Nephron (organoid): ENCODE measurements around the gene MRPL16.

Experiments used
- H3K27ac Mint-ChIP-seq, 3 experiments: 2 replicates each; pipeline ENCODE4 v1.8.0; 2020; ENCODE audit warnings: mixed read lengths in 3 of 3, mild to moderate bottlenecking in 2 of 3, moderate library complexity in 1 of 3
- H3K27me3 Mint-ChIP-seq: 2 replicates; pipeline ENCODE4 v1.8.0; 2021; ENCODE audit warnings: low read depth, mild to moderate bottlenecking, moderate library complexity, mixed read lengths
- H3K36me3 Mint-ChIP-seq: 2 replicates; pipeline ENCODE4 v1.8.0; 2020; ENCODE audit warnings: low read depth, mixed read lengths
- H3K4me1 Mint-ChIP-seq: 2 replicates; pipeline ENCODE4 v1.8.0; 2020; ENCODE audit warnings: mixed read lengths
- H3K4me3 Mint-ChIP-seq, 3 experiments: 2 replicates each; pipeline ENCODE4 v1.8.0; 2020; ENCODE audit warnings: mild to moderate bottlenecking in 3 of 3, mixed read lengths in 3 of 3, moderate library complexity in 2 of 3
- H3K9me3 Mint-ChIP-seq: 2 replicates; pipeline ENCODE4 v1.8.0; 2020; ENCODE audit warnings: mixed read lengths
- TF ChIP-seq, protein P1 (sequence below), 3 experiments: fragments of 200-600 bp; sonication (generic); IDR thresholded peaks; one replicate each; pipeline ENCODE4 v1.5.0; 2021; ENCODE audit warnings: antibody characterized with exemption in 3 of 3; ENCODE audit not compliant: unreplicated experiment in 3 of 3

The MRPL16 gene

GRCh38 chr11:59815754-59816153 is 5.2 kb upstream of the MRPL16 start:
- TF ChIP-seq, protein P1, sequence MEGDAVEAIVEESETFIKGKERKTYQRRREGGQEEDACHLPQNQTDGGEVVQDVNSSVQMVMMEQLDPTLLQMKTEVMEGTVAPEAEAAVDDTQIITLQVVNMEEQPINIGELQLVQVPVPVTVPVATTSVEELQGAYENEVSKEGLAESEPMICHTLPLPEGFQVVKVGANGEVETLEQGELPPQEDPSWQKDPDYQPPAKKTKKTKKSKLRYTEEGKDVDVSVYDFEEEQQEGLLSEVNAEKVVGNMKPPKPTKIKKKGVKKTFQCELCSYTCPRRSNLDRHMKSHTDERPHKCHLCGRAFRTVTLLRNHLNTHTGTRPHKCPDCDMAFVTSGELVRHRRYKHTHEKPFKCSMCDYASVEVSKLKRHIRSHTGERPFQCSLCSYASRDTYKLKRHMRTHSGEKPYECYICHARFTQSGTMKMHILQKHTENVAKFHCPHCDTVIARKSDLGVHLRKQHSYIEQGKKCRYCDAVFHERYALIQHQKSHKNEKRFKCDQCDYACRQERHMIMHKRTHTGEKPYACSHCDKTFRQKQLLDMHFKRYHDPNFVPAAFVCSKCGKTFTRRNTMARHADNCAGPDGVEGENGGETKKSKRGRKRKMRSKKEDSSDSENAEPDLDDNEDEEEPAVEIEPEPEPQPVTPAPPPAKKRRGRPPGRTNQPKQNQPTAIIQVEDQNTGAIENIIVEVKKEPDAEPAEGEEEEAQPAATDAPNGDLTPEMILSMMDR (IDR thresholded peaks at IDR 0.05; ENCODE audit: unreplicated experiment in 3 of 3): no peak
- peaks cover 6% of the 10 kb centered on the region for H3K4me1 Mint-ChIP-seq
- no peak overlapping the region for H3K27ac Mint-ChIP-seq
- no peak overlapping the region for H3K4me3 Mint-ChIP-seq
- peaks cover 11% of the 10 kb centered on the region for H3K27me3 Mint-ChIP-seq
- H3K36me3 Mint-ChIP-seq: no peaks in the 10 kb centered on the region
- H3K9me3 Mint-ChIP-seq: no peaks in the 10 kb centered on the region

- TF ChIP-seq, protein P1 (IDR thresholded peaks at IDR 0.05; ENCODE audit: unreplicated experiment in 3 of 3): no peak
- Mint-ChIP-seq H3K27ac (no peak overlapping the region), H3K36me3 (no peaks in the 10 kb centered on the region), H3K9me3 (no peaks in the 10 kb centered on the region), H3K4me3 (no peak overlapping the region), H3K4me1 (peaks cover 8% of the 10 kb centered on the region), H3K27me3 (peaks cover 11% of the 10 kb centered on the region)
Observed at GRCh38 chr11:59814021-59814420, 3.4 kb upstream of the MRPL16 start.

DNA sequence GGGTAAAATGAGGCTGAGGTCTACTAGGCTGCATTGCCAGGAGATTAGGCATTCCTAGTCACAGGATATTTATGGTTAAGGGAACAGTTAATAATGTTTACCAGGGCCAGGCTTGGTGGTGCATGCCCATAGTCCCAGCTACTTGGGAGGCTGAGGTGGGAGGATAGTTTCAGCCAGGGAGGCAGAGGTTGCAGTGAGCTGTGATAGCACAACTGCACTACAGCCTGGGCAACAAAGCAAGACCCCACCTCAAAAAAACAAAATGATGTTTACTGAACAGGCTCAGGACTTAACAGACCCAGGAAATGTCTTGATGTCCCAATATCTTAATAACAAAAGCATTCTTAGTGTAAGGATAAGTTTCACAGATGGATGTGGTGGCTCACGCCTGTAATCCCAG is 2.8 kb upstream of the MRPL16 start:
- H3K4me3 Mint-ChIP-seq: no peak overlapping the region
- TF ChIP-seq, protein P1 (IDR thresholded peaks at IDR 0.05; ENCODE audit: unreplicated experiment in 3 of 3): no peak
- no peak overlapping the region for H3K27ac Mint-ChIP-seq
- no peaks in the 10 kb centered on the region for H3K9me3 Mint-ChIP-seq
- H3K27me3 Mint-ChIP-seq: peaks cover 11% of the 10 kb centered on the region
- peaks cover 8% of the 10 kb centered on the region for H3K4me1 Mint-ChIP-seq
- H3K36me3 Mint-ChIP-seq: peaks cover 4% of the 10 kb centered on the region

GRCh38 chr11:59812220-59812619 is 1.6 kb upstream of the MRPL16 start:
- Mint-ChIP-seq H3K4me1 (peaks cover 8% of the 10 kb centered on the region), H3K9me3 (no peaks in the 10 kb centered on the region), H3K27me3 (peaks cover 9% of the 10 kb centered on the region), H3K36me3 (peaks cover 8% of the 10 kb centered on the region), H3K27ac (no peak overlapping the region), H3K4me3 (peak overlapping the region; percentile 31 to 59 (median 32))
- TF ChIP-seq, protein P1 (IDR thresholded peaks at IDR 0.05; ENCODE audit: unreplicated experiment in 3 of 3): no peak

DNA sequence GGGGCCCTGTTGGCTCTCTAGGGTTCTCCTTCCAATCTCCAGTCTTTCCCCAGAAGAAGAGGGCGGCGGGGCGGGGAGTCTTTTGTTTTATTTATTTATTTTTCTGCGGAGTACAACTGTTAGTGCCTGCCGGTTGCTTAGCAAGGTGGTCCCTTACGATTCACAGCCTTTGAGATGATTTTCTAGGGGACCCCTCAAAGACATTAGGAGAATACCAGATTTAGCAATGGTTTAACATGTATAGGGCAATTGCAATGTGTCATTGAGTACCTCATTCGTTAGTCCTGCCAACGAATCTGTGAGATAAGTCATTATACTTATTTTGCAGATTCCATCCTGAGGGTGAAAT is 307 bp upstream of the MRPL16 start:
- H3K9me3 Mint-ChIP-seq: no peaks in the 10 kb centered on the region
- peak overlapping the region; percentile 95 to 97 (median 96) for H3K4me3 Mint-ChIP-seq
- peaks cover 8% of the 10 kb centered on the region for H3K27me3 Mint-ChIP-seq
- TF ChIP-seq, protein P1 (IDR thresholded peaks at IDR 0.05; ENCODE audit: unreplicated experiment in 3 of 3): no peak
- peak overlapping the region; percentile 77 to 94 (median 88) for H3K27ac Mint-ChIP-seq
- peaks cover 19% of the 10 kb centered on the region for H3K36me3 Mint-ChIP-seq
- H3K4me1 Mint-ChIP-seq: peaks cover 8% of the 10 kb centered on the region

GRCh38 chr11:59807047-59807610 is 3.4 kb downstream of the MRPL16 start:
- TF ChIP-seq, protein P1 (IDR thresholded peaks at IDR 0.05; ENCODE audit: unreplicated experiment in 3 of 3): no peak
- H3K9me3 Mint-ChIP-seq: no peaks in the 10 kb centered on the region
- peaks cover 4% of the 10 kb centered on the region for H3K27me3 Mint-ChIP-seq
- peaks cover 28% of the 10 kb centered on the region for H3K36me3 Mint-ChIP-seq
- H3K4me1 Mint-ChIP-seq: peaks cover 8% of the 10 kb centered on the region
- H3K27ac Mint-ChIP-seq: no peak overlapping the region
- H3K4me3 Mint-ChIP-seq: peak overlapping the region; percentile 26 to 63 (median 57)
